Renal cortex interstitium (tissue), 3 donors: Measurements from ENCODE around the gene PLEKHH1. TPM values are rescaled to one million over a fixed set of nuclear protein-coding genes. Genes with fewer than 3 reads are reported as not detected.

Source experiments
- polyA plus RNA-seq, 3 donors: library from polyadenylated mRNA; unstranded; fragments of 120-200 nt; gene quantifications; one replicate each; pipeline ENCODE4 v1.2.1, GENCODE V29; 2013; ENCODE audit not compliant: insufficient read length in 3 of 3

PLEKHH1 gene
- polyA plus RNA-seq, 3 donors = 43.9 to 75.3 (median 51.7) TPM

Other genes starting within 250 kb of the PLEKHH1 start
- gene ATP6V1D, start 173.5 kb upstream of the PLEKHH1 start, polyA plus RNA-seq = 100 to 1,000 TPM; 130 to 148 (median 142) TPM
- 100 to 1,000 TPM in 2 of 3 donors, 10 to 100 TPM in 1; 91.8 to 115 (median 114) TPM for gene EIF2S1, start 173.0 kb upstream of the PLEKHH1 start, polyA plus RNA-seq
- gene PLEK2, start 121.1 kb upstream of the PLEKHH1 start, polyA plus RNA-seq = 1 to 10 TPM; 1.5 to 3.0 (median 1.7) TPM
- gene TMEM229B, start 44.6 kb upstream of the PLEKHH1 start, polyA plus RNA-seq = 1 to 10 TPM; 1.9 to 2.5 (median 2.2) TPM
- 10 to 100 TPM; 38.2 to 42.9 (median 41.4) TPM for gene PIGH, start 67.0 kb downstream of the PLEKHH1 start, polyA plus RNA-seq
- 10 to 100 TPM in 2 of 3 donors, 1 to 10 TPM in 1; 7.8 to 53.3 (median 19.1) TPM for gene ARG2, start 86.6 kb downstream of the PLEKHH1 start, polyA plus RNA-seq
- 100 to 1,000 TPM in 2 of 3 donors, 10 to 100 TPM in 1; 95.4 to 120 (median 119) TPM for gene VTI1B, start 141.3 kb downstream of the PLEKHH1 start, polyA plus RNA-seq
- 100 to 1,000 TPM; 101 to 123 (median 111) TPM for gene RDH11, start 162.5 kb downstream of the PLEKHH1 start, polyA plus RNA-seq
- under 1 TPM; 0.32 to 0.86 (median 0.65) TPM for gene RDH12, start 168.6 kb downstream of the PLEKHH1 start, polyA plus RNA-seq